ENCODE measurements around the gene AMD1.

DNA sequence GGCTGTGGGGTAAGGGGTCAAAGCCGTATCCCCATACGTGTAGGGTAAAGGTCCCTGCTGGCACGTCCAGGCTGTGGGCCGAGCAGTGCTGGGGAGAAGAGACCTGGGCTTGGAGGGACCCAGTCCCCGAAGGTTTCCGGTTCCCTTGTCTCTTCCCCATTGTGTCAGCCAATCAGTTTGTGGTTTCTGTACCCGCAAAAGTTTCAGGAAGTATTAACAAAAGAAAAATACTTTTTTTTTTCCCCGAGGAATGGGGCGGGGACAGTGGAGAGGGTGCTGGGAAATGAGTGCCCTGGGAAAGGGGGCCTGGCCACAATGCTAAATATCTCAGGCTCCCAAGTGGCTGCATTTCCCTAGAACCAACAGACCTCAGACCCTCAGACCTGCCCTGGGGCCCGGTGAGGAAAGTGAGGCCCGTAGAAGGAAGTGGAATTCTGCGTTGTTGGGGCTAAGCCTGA, 15.2 kb upstream of the AMD1 start:
- no peak for TF ChIP-seq POLR2A (IDR thresholded peaks at IDR 0.05; ENCODE audit: low read depth, low read length)
- no peak for TF ChIP-seq IRF3 (IDR thresholded peaks at IDR 0.05)
- TF ChIP-seq YY1 (IDR thresholded peaks at IDR 0.05; ENCODE audit: low read depth, low read length): no peak
- no peak for TF ChIP-seq SKIL (IDR thresholded peaks at IDR 0.05; ENCODE audit: low read depth, poor library complexity, severe bottlenecking)
- no peak for TF ChIP-seq ZBTB40 (IDR thresholded peaks at IDR 0.05; ENCODE audit: borderline replicate concordance)
- no peak for TF ChIP-seq NRF1 (conservative IDR thresholded peaks at IDR 0.05; ENCODE audit: low read depth, low read length)
- no peak for TF ChIP-seq CREB1 (IDR thresholded peaks at IDR 0.05; ENCODE audit: low read depth)
- no peak for TF ChIP-seq SMARCA5 (IDR thresholded peaks at IDR 0.05)
- no peak for TF ChIP-seq TAF1 (IDR thresholded peaks at IDR 0.05; ENCODE audit: borderline replicate concordance, low read depth, low read length)

All from GM12878 (cell line).